ENCODE measurements around the gene NFIA. TPM values are rescaled to one million over a fixed set of nuclear protein-coding genes. Genes with fewer than 3 reads are reported as not detected.

NFIA gene
- total and polyA plus RNA-seq, 9 of the 15 experiments (the other 6 are each of a cell fraction or from before 2014, with no cell fraction given), result 5.3 to 24.9 (median 9.8) TPM

DNA sequence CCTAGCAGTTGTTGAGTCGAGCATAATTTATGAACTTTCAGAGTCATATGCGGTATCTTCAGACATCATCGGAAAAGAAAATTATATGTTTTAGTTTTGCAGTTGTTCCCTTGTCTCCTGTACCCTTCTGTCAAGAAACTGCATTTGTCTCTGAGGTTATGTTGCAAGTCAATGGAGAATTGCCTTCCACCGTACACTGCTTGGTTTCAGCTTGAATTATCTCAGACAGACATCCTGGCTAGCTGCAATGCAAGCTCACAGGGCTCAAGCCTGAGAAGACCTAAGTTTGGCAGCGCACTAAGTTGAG, 156.0 kb downstream of the NFIA start (continued):
- TF ChIP-seq IRF1 (CRISPR knock-in tag; IDR thresholded peaks at IDR 0.05; ENCODE audit: borderline replicate concordance), result no peak
- peak; percentile 56 for TF ChIP-seq CBFA2T3 (IDR thresholded peaks at IDR 0.05)
- peak; percentile 57 for TF ChIP-seq ARID1B (IDR thresholded peaks at IDR 0.05)
- TF ChIP-seq TAL1 (IDR thresholded peaks at IDR 0.05), result peak; percentile 30; the same call in 1 of the 2 replicates
- TF ChIP-seq MEIS2 (IDR thresholded peaks at IDR 0.05; ENCODE audit: partially characterized antibody), result peak; percentile 87
- TF ChIP-seq, protein P1, sequence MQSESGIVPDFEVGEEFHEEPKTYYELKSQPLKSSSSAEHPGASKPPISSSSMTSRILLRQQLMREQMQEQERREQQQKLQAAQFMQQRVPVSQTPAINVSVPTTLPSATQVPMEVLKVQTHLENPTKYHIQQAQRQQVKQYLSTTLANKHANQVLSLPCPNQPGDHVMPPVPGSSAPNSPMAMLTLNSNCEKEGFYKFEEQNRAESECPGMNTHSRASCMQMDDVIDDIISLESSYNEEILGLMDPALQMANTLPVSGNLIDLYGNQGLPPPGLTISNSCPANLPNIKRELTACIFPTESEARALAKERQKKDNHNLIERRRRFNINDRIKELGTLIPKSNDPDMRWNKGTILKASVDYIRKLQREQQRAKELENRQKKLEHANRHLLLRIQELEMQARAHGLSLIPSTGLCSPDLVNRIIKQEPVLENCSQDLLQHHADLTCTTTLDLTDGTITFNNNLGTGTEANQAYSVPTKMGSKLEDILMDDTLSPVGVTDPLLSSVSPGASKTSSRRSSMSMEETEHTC (IDR thresholded peaks at IDR 0.05), result no peak
- no peak for TF ChIP-seq ILF3 (IDR thresholded peaks at IDR 0.05; ENCODE audit: borderline replicate concordance)
- TF ChIP-seq RBBP5 (IDR thresholded peaks at IDR 0.05; ENCODE audit: borderline replicate concordance, insufficient read depth, low read length, poor library complexity, severe bottlenecking), result peak; percentile 39
- TF ChIP-seq E2F6 (IDR thresholded peaks at IDR 0.05; ENCODE audit: borderline replicate concordance in 1 of 2, extremely low read depth in 1 of 2, insufficient read depth in 1 of 2, insufficient read length in 1 of 2, low read depth in 1 of 2, low read length in 1 of 2, poor library complexity in 1 of 2, severe bottlenecking in 1 of 2), result no peak
- TF ChIP-seq NR2C2 (CRISPR knock-in tag; IDR thresholded peaks at IDR 0.05), result no peak
- TF ChIP-seq NR2C2 (tag; IDR thresholded peaks at IDR 0.05), result 0 out of 2 replicates have a peak, but pooled peaks have one; percentile 18
- TF ChIP-seq ZNF395 (CRISPR knock-in tag; IDR thresholded peaks at IDR 0.05), result 0 out of 2 replicates have a peak, but pooled peaks have one; percentile 28
- TF ChIP-seq SMAD4 (CRISPR knock-in tag; conservative IDR thresholded peaks at IDR 0.05), result 0 out of 2 replicates have a peak, but pooled peaks have one; percentile 26
- TF ChIP-seq ZBTB7A (IDR thresholded peaks at IDR 0.05; ENCODE audit: borderline replicate concordance, control insufficient read depth, low read depth, low read length), result no peak
- no peak for TF ChIP-seq FOXM1 (IDR thresholded peaks at IDR 0.05; ENCODE audit: low read depth)
- TF ChIP-seq FOXM1 (CRISPR knock-in tag; IDR thresholded peaks at IDR 0.05; ENCODE audit: low read depth), result no peak
- no peak for TF ChIP-seq ZNF143 (CRISPR knock-in tag; IDR thresholded peaks at IDR 0.05)
- TF ChIP-seq GATAD2A (IDR thresholded peaks at IDR 0.05), result no peak
- TF ChIP-seq HNRNPLL (IDR thresholded peaks at IDR 0.05; ENCODE audit: low read depth, low read length, poor library complexity, severe bottlenecking), result peak; percentile 60
- peak; percentile 77 for TF ChIP-seq CEBPB (tag; IDR thresholded peaks at IDR 0.05)
- TF ChIP-seq GATA2 (CRISPR knock-in tag; IDR thresholded peaks at IDR 0.05), result peak; percentile 47; the same call in 1 of the 2 replicates
- TF ChIP-seq IFI16 (CRISPR knock-in tag; IDR thresholded peaks at IDR 0.05), result no peak
- no peak for TF ChIP-seq ELF2 (CRISPR knock-in tag; IDR thresholded peaks at IDR 0.05)
- TF ChIP-seq ZSCAN29 (IDR thresholded peaks at IDR 0.05), result no peak
